NT2/D1 (cell line): Measurements from ENCODE around the gene AP5Z1.

Experiments
- YY1 ChIP-seq: IDR thresholded peaks from 2 replicates; pipeline ENCODE4 v1.6.1; 2011; ENCODE audit not compliant: insufficient read length, insufficient read depth
- ZNF274 ChIP-seq: IDR thresholded peaks from 2 replicates; pipeline ENCODE4 v1.6.1; 2011; ENCODE audit warnings: mild to moderate bottlenecking, low read depth, low read length

GRCh38 chr7:4836206-4836661 lies 60.8 kb downstream of the AP5Z1 start:
- TF ChIP-seq ZNF274 (no peak), YY1 (no peak)
